Thymus (tissue), 14 donors: Measurements from ENCODE around the gene LLGL1. TPM values are rescaled to one million over a fixed set of nuclear protein-coding genes. Genes with fewer than 3 reads are reported as not detected.

Source experiments
- DNase-seq, 9 donors: peaks; one replicate each; pipeline ENCODE4 v3.0.0-alpha.2; 2013; ENCODE audit warnings: low spot score in 9 of 9, low read depth in 6 of 9, missing footprints in 1 of 9
- H3K27ac ChIP-seq, 2 donors: one replicate each; pipeline ENCODE4 v1.5.1; 2013; ENCODE audit warnings: control low read depth in 1 of 2, low read depth in 1 of 2, low read length in 1 of 2, mild to moderate bottlenecking in 1 of 2, moderate library complexity in 1 of 2
- H3K27me3 ChIP-seq, 2 donors: one replicate each; pipeline ENCODE4 v1.5.1; 2013; ENCODE audit warnings: low read length in 1 of 2; ENCODE audit not compliant: control insufficient read depth in 2 of 2, insufficient read depth in 1 of 2
- H3K36me3 ChIP-seq, 2 donors: one replicate each; pipeline ENCODE4 v1.5.1; 2013; ENCODE audit warnings: low read length in 1 of 2, mild to moderate bottlenecking in 1 of 2, moderate library complexity in 1 of 2; ENCODE audit not compliant: control insufficient read depth in 2 of 2, insufficient read depth in 2 of 2
- H3K4me1 ChIP-seq, 2 donors: one replicate each; pipeline ENCODE4 v1.5.1; 2013; ENCODE audit warnings: low read length in 2 of 2; ENCODE audit not compliant: control insufficient read depth in 2 of 2, insufficient read depth in 2 of 2
- H3K4me3 ChIP-seq, 2 donors: one replicate each; pipeline ENCODE4 v1.5.1; 2013; ENCODE audit warnings: low read length in 2 of 2, control low read depth in 1 of 2, mild to moderate bottlenecking in 1 of 2
- H3K9me3 ChIP-seq, 2 donors: one replicate each; pipeline ENCODE4 v1.5.1; 2013; ENCODE audit warnings: low read length in 1 of 2, mild to moderate bottlenecking in 1 of 2; ENCODE audit not compliant: control insufficient read depth in 2 of 2, insufficient read depth in 1 of 2
- WGBS: extraction: QIAGEN DNeasy Blood & Tissue Kit; methylation state at CpG from one replicate; pipeline ENCODE4 v1.1.7; 2013; 5-methylcytosine and 5-hydroxymethylcytosine counted together
- long read RNA-seq, 10 donors: transcript quantifications; one replicate each; lab custom pipeline, GENCODE V29; 2026
- polyA plus RNA-seq: library from polyadenylated mRNA; stranded (reverse); fragments of 200-250 nt; gene quantifications from one replicate; pipeline ENCODE4 v1.2.3, GENCODE V29; 2013
- total RNA-seq: library from RNA; stranded (reverse); fragments of 120-200 nt; gene quantifications from one replicate; pipeline ENCODE4 v1.2.4, GENCODE V29; 2013
- donor health status: healthy.

The LLGL1 gene
- total RNA-seq, result 8.0 TPM
- polyA plus RNA-seq, result 8.3 TPM
- long read RNA-seq, donor 1, result 0 reads
- long read RNA-seq, donor 2, result 0 reads
- long read RNA-seq, donor 3, full-length matches to known transcripts, result 2 of 44 reads
- long read RNA-seq, donor 3, partial matches to known transcripts, result 42 of 44 reads
- long read RNA-seq, donor 3, other reads (novel, unspliced or antisense), result 0 of 44 reads
- long read RNA-seq, donor 4, full-length matches to known transcripts, result 2 of 2 reads
- long read RNA-seq, donor 4, partial matches to known transcripts, result 0 of 2 reads
- long read RNA-seq, donor 4, other reads (novel, unspliced or antisense), result 0 of 2 reads
- long read RNA-seq, donor 5, full-length matches to known transcripts, result 2 of 2 reads
- long read RNA-seq, donor 5, partial matches to known transcripts, result 0 of 2 reads
- long read RNA-seq, donor 5, other reads (novel, unspliced or antisense), result 0 of 2 reads
- long read RNA-seq, donor 6, result 0 reads
- long read RNA-seq, donor 7, result 0 reads
- long read RNA-seq, donor 8, result 0 reads
- long read RNA-seq, donor 9, full-length matches to known transcripts, result 1 of 8 reads
- long read RNA-seq, donor 9, partial matches to known transcripts, result 7 of 8 reads
- long read RNA-seq, donor 9, other reads (novel, unspliced or antisense), result 0 of 8 reads
- long read RNA-seq, donor 10, full-length matches to known transcripts, result 1 of 1 reads
- long read RNA-seq, donor 10, partial matches to known transcripts, result 0 of 1 reads
- long read RNA-seq, donor 10, other reads (novel, unspliced or antisense), result 0 of 1 reads

GRCh38 chr17:18225121-18225641, at the start of gene LLGL1:
LLGL1 (plus strand) TSS chr17:18225635; CDS start chr17:18225683, 48 bp downstream.
- peaks cover 7 to 16% of the 10 kb centered on the region in 2 donors for H3K4me1 ChIP-seq
- no peaks in the 10 kb centered on the region for H3K9me3 ChIP-seq
- H3K27ac ChIP-seq, result peak within 1 kb of the TSS; percentile 4 to 30
- under 1% methylated on average over 60 of the region's 60 CpGs for WGBS
- DNase-seq, result peak; percentile 58 to 97 (median 93)
- H3K4me3 ChIP-seq, result peak within 1 kb of the TSS; percentile 74 to 91
- H3K27me3 ChIP-seq, result peaks cover 0 to 6% of the 10 kb centered on the region in 2 donors
- no peaks in the 10 kb centered on the region for H3K36me3 ChIP-seq

- H3K27me3 ChIP-seq, result no peaks in the 10 kb centered on the region
- H3K4me1 ChIP-seq, result no peaks in the 10 kb centered on the region
- DNase-seq, result peak in 1 of 9 donors; percentile 36
Observed at GRCh38 chr17:18176176-18176575, 49.3 kb upstream of the LLGL1 start.

GRCh38 chr17:18177133-18177532, 48.3 kb upstream of the LLGL1 start:
- no peak overlapping the region for H3K27ac ChIP-seq
- H3K9me3 ChIP-seq, result no peaks in the 10 kb centered on the region
- no peak for DNase-seq
- H3K4me3 ChIP-seq, result no peak overlapping the region
- no peaks in the 10 kb centered on the region for H3K27me3 ChIP-seq
- H3K4me1 ChIP-seq, result peaks cover under 1 to 4% of the 10 kb centered on the region in 2 donors
- no peaks in the 10 kb centered on the region for H3K36me3 ChIP-seq

More at GRCh38 chr17:18176176-18176575, 49.3 kb upstream of the LLGL1 start:
- WGBS, result 74% methylated on average over 7 of the region's 7 CpGs
- Histone ChIP-seq H3K27ac (no peak overlapping the region), H3K4me3 (no peak overlapping the region), H3K36me3 (no peaks in the 10 kb centered on the region), H3K9me3 (no peaks in the 10 kb centered on the region)

GRCh38 chr17:18177722-18178121, 47.7 kb upstream of the LLGL1 start:
- Histone ChIP-seq H3K4me3 (no peak overlapping the region), H3K27me3 (no peaks in the 10 kb centered on the region), H3K9me3 (peaks cover 0 to 4% of the 10 kb centered on the region in 2 donors), H3K27ac (no peak overlapping the region), H3K36me3 (no peaks in the 10 kb centered on the region), H3K4me1 (peaks cover 4 to 10% of the 10 kb centered on the region in 2 donors)
- 98% methylated on average over 8 of the region's 8 CpGs for WGBS
- DNase-seq, result no peak

- Histone ChIP-seq H3K4me3 (no peak overlapping the region), H3K36me3 (no peaks in the 10 kb centered on the region), H3K9me3 (peaks cover 0 to 4% of the 10 kb centered on the region in 2 donors), H3K4me1 (peaks cover 4 to 11% of the 10 kb centered on the region in 2 donors), H3K27ac (no peak overlapping the region), H3K27me3 (no peaks in the 10 kb centered on the region)
- WGBS, result 98% methylated on average over 1 of the region's 1 CpG
- no peak for DNase-seq
Observed at GRCh38 chr17:18179196-18179595, 46.2 kb upstream of the LLGL1 start.

- Histone ChIP-seq H3K27ac (no peak overlapping the region), H3K4me3 (no peak overlapping the region), H3K4me1 (peaks cover 6 to 11% of the 10 kb centered on the region in 2 donors), H3K36me3 (no peaks in the 10 kb centered on the region), H3K27me3 (no peaks in the 10 kb centered on the region), H3K9me3 (peaks cover 2 to 4% of the 10 kb centered on the region in 2 donors)
- no peak for DNase-seq
- over 99% methylated on average over 7 of the region's 7 CpGs for WGBS
Observed at GRCh38 chr17:18179804-18180203, 45.6 kb upstream of the LLGL1 start.

- peaks cover 2 to 4% of the 10 kb centered on the region in 2 donors for H3K9me3 ChIP-seq
- WGBS, result 94% methylated on average over 5 of the region's 5 CpGs
- H3K27me3 ChIP-seq, result no peaks in the 10 kb centered on the region
- no peaks in the 10 kb centered on the region for H3K36me3 ChIP-seq
- H3K27ac ChIP-seq, result no peak overlapping the region
- H3K4me3 ChIP-seq, result no peak overlapping the region
- peaks cover 18 to 24% of the 10 kb centered on the region in 2 donors for H3K4me1 ChIP-seq
- DNase-seq, result no peak
Observed at GRCh38 chr17:18181358-18181757, 44.1 kb upstream of the LLGL1 start.

- H3K4me1 ChIP-seq, result peaks cover 27 to 34% of the 10 kb centered on the region in 2 donors
- 40% methylated on average over 28 of the region's 28 CpGs for WGBS
- H3K4me3 ChIP-seq, result peak overlapping the region; percentile 78
- peaks cover 6 to 9% of the 10 kb centered on the region in 2 donors for H3K36me3 ChIP-seq
- no peaks in the 10 kb centered on the region for H3K27me3 ChIP-seq
- H3K27ac ChIP-seq, result peak overlapping the region; percentile 96 to 99
- H3K9me3 ChIP-seq, result peaks cover 2 to 4% of the 10 kb centered on the region in 2 donors
- DNase-seq, result peak in 1 of 9 donors; percentile 16
Observed at GRCh38 chr17:18182110-18182977, 43.1 kb upstream of the LLGL1 start.
